NCI-H2196 treated with DMSO at 0.1 percent for 48 hours (cell line): ENCODE measurements around the gene PHF2.

Source experiments
- DNase-seq: peaks from one replicate; lab custom pipeline; 2025; ENCODE audit not compliant: unreplicated experiment; lab: John Stamatoyannopoulos, UW

Gene PHF2

GRCh38 chr9:93676310-93677047, 100.1 kb downstream of the PHF2 start:
- DNase-seq: no peak

- DNase-seq: no peak
Observed at GRCh38 chr9:93677048-93677571, 100.7 kb downstream of the PHF2 start.

- DNase-seq: no peak
Observed at GRCh38 chr9:93677641-93678136, 101.3 kb downstream of the PHF2 start.

GRCh38 chr9:93678199-93679019, 102.0 kb downstream of the PHF2 start:
- no peak for DNase-seq

GRCh38 chr9:93679536-93680442, 103.4 kb downstream of the PHF2 start:
- DNase-seq: no peak

- DNase-seq: no peak
Observed at GRCh38 chr9:93680443-93681268, 104.3 kb downstream of the PHF2 start.

- DNase-seq: no peak
Observed at GRCh38 chr9:93681269-93682154, 105.1 kb downstream of the PHF2 start.

- peak; percentile 45 for DNase-seq
Observed at GRCh38 chr9:93682155-93682968, 106.0 kb downstream of the PHF2 start.

- no peak for DNase-seq
Observed at GRCh38 chr9:93683331-93684134, 107.1 kb downstream of the PHF2 start.

- no peak for DNase-seq
Observed at GRCh38 chr9:93684161-93684765, 107.9 kb downstream of the PHF2 start.

GRCh38 chr9:93684806-93685543, 108.6 kb downstream of the PHF2 start:
- no peak for DNase-seq

- no peak for DNase-seq
Observed at GRCh38 chr9:93686127-93686879, 109.9 kb downstream of the PHF2 start.

GRCh38 chr9:93686880-93687236, 110.5 kb downstream of the PHF2 start:
- DNase-seq: no peak

GRCh38 chr9:93690618-93691017, 114.2 kb downstream of the PHF2 start:
- no peak for DNase-seq

- DNase-seq: no peak
Observed at GRCh38 chr9:93693129-93693528, 116.7 kb downstream of the PHF2 start.
